HL-60/S4 treated with retinoic acid at 250 ng/mL for 4 days and 3 days (cell line): ENCODE results near the gene RCCD1.
"Not testable (repeated sequence)": the region's sequence is repeated elsewhere in the genome, so short reads cannot be mapped to it uniquely, and the experiment has no call there.

Source experiments
- in situ Hi-C: fragments of 300-500 bp; cut with MboI; formaldehyde crosslinking; loops from 2 replicates; pipeline ENCODE4 v1.7.0; 2022; ENCODE audit warnings: low sequenced_read_pairs

RCCD1 gene

GRCh38 chr15:90918034-90918788 is 36.5 kb upstream of the RCCD1 start:
- in situ Hi-C loops: no loop called here

- in situ Hi-C loops: no loop called here
Observed at GRCh38 chr15:90918835-90919234, 35.8 kb upstream of the RCCD1 start.

- in situ Hi-C loops: no loop called here
Observed at GRCh38 chr15:90921887-90922286, 32.8 kb upstream of the RCCD1 start.

- in situ Hi-C loops: not testable (repeated sequence)
Observed at GRCh38 chr15:90922712-90923322, 31.9 kb upstream of the RCCD1 start.

GRCh38 chr15:90924375-90924774 is 30.3 kb upstream of the RCCD1 start:
- in situ Hi-C loops: no loop called here

- in situ Hi-C loops: not testable (repeated sequence)
Observed at GRCh38 chr15:90926766-90927165, 27.9 kb upstream of the RCCD1 start.

- in situ Hi-C loops: not testable (repeated sequence)
Observed at GRCh38 chr15:90928106-90928505, 26.6 kb upstream of the RCCD1 start.

GRCh38 chr15:90929246-90930019 is 25.3 kb upstream of the RCCD1 start:
- in situ Hi-C loops: no loop called here

GRCh38 chr15:90930861-90931574 is 23.7 kb upstream of the RCCD1 start:
- in situ Hi-C loops: no loop called here

- in situ Hi-C loops: no loop called here
Observed at GRCh38 chr15:90931575-90931827, 23.2 kb upstream of the RCCD1 start.

- in situ Hi-C loops: no loop called here
Observed at GRCh38 chr15:90931828-90932659, 22.6 kb upstream of the RCCD1 start, which contains the start of gene HDDC3. HDDC3 (minus strand) TSS chr15:90932549; CDS start chr15:90932540, 9 bp downstream.

GRCh38 chr15:90932660-90932991 is 22.1 kb upstream of the RCCD1 start:
- in situ Hi-C loops: no loop called here

GRCh38 chr15:90933301-90933700 is 21.4 kb upstream of the RCCD1 start:
- in situ Hi-C loops: no loop called here

GRCh38 chr15:90934256-90934948 is 20.3 kb upstream of the RCCD1 start:
- in situ Hi-C loops: no loop called here

GRCh38 chr15:90934949-90935751 is 19.5 kb upstream of the RCCD1 start, which contains the start of gene UNC45A:
UNC45A (plus strand) TSS chr15:90935285; CDS start chr15:90935325, 40 bp downstream.
- in situ Hi-C loops: no loop called here

- in situ Hi-C loops: no loop called here
Observed at GRCh38 chr15:90936823-90937222, 17.9 kb upstream of the RCCD1 start.

GRCh38 chr15:90938261-90938660 is 16.4 kb upstream of the RCCD1 start:
- in situ Hi-C loops: no loop called here

GRCh38 chr15:90939756-90940155 is 14.9 kb upstream of the RCCD1 start:
- in situ Hi-C loops: no loop called here

- in situ Hi-C loops: no loop called here
Observed at GRCh38 chr15:90941038-90941437, 13.6 kb upstream of the RCCD1 start.
